Sigmoid colon (tissue), 4 donors: ENCODE measurements around the gene ADCY6.

ENCODE experiments used
- CTCF ChIP-seq, 4 experiments: fragments of 450-650 bp in 3 of 4; fragments of 200-600 bp in 1 of 4; IDR thresholded peaks; one replicate each; pipeline ENCODE4 v1.5.1; 2016 to 2019; ENCODE audit warnings: antibody characterized with exemption in 4 of 4, mild to moderate bottlenecking in 3 of 4, moderate library complexity in 2 of 4
- EP300 ChIP-seq, 4 donors: sonication (generic); formaldehyde crosslinking; IDR thresholded peaks; one replicate each; pipeline ENCODE4 v1.6.1; 2017; ENCODE audit warnings: antibody characterized with exemption in 4 of 4
- POLR2A ChIP-seq, 2 donors: fragments of 450-650 bp; IDR thresholded peaks; one replicate each; pipeline ENCODE4 v1.6.1; 2016; ENCODE audit warnings: antibody characterized with exemption in 2 of 2, mild to moderate bottlenecking in 2 of 2, moderate library complexity in 2 of 2
- POLR2AphosphoS5 ChIP-seq, 4 donors: sonication (generic); formaldehyde crosslinking; IDR thresholded peaks; one replicate each; pipeline ENCODE4 v1.6.1; 2017; ENCODE audit warnings: antibody characterized with exemption in 4 of 4

- TF ChIP-seq POLR2A (IDR thresholded peaks at IDR 0.05): no peak
- no peak for TF ChIP-seq CTCF (IDR thresholded peaks at IDR 0.05)
- TF ChIP-seq EP300 (IDR thresholded peaks at IDR 0.05): no peak
- no peak for TF ChIP-seq POLR2AphosphoS5 (IDR thresholded peaks at IDR 0.05)
Measured at GRCh38 chr12:48800971-48801370, 12.1 kb upstream of the ADCY6 start.
